HG02870 (cell line): ENCODE data around the gene LAMA3.
"Not testable (repeated sequence)": the region's sequence is repeated elsewhere in the genome, so short reads cannot be mapped to it uniquely, and the experiment has no call there.

Source experiments
- ATAC-seq: cut with Tn5 transposase; IDR thresholded peaks from one replicate; pipeline ENCODE4 v1.9.1; 2021; ENCODE audit warnings: mild to moderate bottlenecking, moderate library complexity; ENCODE audit not compliant: unreplicated experiment

LAMA3 gene

GRCh38 chr18:23703057-23703986, 14.1 kb downstream of the LAMA3 start:
- ATAC-seq = no peak

GRCh38 chr18:23703987-23704384, 14.7 kb downstream of the LAMA3 start:
- ATAC-seq = no peak

- no peak for ATAC-seq
Observed at GRCh38 chr18:23704806-23705205, 15.6 kb downstream of the LAMA3 start.

- ATAC-seq = no peak
Observed at GRCh38 chr18:23706971-23707640, 17.9 kb downstream of the LAMA3 start.

GRCh38 chr18:23710068-23710527, 20.8 kb downstream of the LAMA3 start:
- ATAC-seq = no peak

- ATAC-seq = no peak
Observed at GRCh38 chr18:23710946-23711345, 21.7 kb downstream of the LAMA3 start.

- ATAC-seq = no peak
Observed at GRCh38 chr18:23711426-23711825, 22.2 kb downstream of the LAMA3 start.

- no peak for ATAC-seq
Observed at GRCh38 chr18:23712445-23712844, 23.2 kb downstream of the LAMA3 start.

GRCh38 chr18:23714576-23714975, 25.3 kb downstream of the LAMA3 start:
- no peak for ATAC-seq

GRCh38 chr18:23716079-23716478, 26.8 kb downstream of the LAMA3 start:
- ATAC-seq = not testable (repeated sequence)

GRCh38 chr18:23716516-23716915, 27.3 kb downstream of the LAMA3 start:
- no peak for ATAC-seq

- ATAC-seq = no peak
Observed at GRCh38 chr18:23716966-23717365, 27.7 kb downstream of the LAMA3 start.

GRCh38 chr18:23718243-23718720, 29.0 kb downstream of the LAMA3 start:
- ATAC-seq = no peak

- ATAC-seq = no peak
Observed at GRCh38 chr18:23718731-23719130, 29.5 kb downstream of the LAMA3 start.

- ATAC-seq = no peak
Observed at GRCh38 chr18:23719634-23720201, 30.5 kb downstream of the LAMA3 start.

GRCh38 chr18:23721696-23722480, 32.6 kb downstream of the LAMA3 start:
- no peak for ATAC-seq

GRCh38 chr18:23722646-23723045, 33.4 kb downstream of the LAMA3 start:
- no peak for ATAC-seq

- no peak for ATAC-seq
Observed at GRCh38 chr18:23723121-23723520, 33.9 kb downstream of the LAMA3 start.

- ATAC-seq = no peak
Observed at GRCh38 chr18:23724681-23725080, 35.4 kb downstream of the LAMA3 start.

GRCh38 chr18:23725351-23725750, 36.1 kb downstream of the LAMA3 start:
- no peak for ATAC-seq
